ENCODE results near the gene VAV3.

Gene VAV3

DNA sequence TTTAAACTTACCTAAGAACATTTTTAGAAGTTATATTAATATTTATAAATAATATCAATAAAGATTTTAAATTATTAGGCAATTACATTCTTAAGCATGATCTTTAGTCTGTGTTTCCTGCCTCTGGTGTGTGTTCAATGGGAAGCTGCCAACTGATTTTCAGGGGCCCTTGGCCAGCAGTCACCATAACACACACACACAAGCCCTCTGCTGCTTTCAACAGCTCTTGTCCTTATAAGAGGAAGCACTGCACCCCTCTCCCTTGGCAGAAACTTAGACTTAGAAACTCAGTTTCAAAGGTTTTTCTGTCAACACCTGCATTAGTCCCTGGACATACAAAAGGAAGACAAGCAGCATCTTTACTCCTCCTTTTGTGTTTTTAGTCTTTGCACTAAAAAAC is 81.4 kb downstream of the VAV3 start:
- no peak overlapping the region for H2AFZ ChIP-seq (ENCODE audit: low read depth, low read length)
- no peak overlapping the region for H4K8ac ChIP-seq (ENCODE audit: low read length)
- no peak overlapping the region for H3K27ac ChIP-seq (ENCODE audit: low read length, poor library complexity, severe bottlenecking)
- H3K27me3 ChIP-seq (ENCODE audit: control insufficient read depth in 1 of 2, insufficient read depth in 1 of 2, low read length in 2 of 2): no peaks in the 10 kb centered on the region
- no peak for DNase-seq
- H3K4ac ChIP-seq (ENCODE audit: low read depth in 1 of 2, low read length in 2 of 2): no peak overlapping the region
- no peak overlapping the region for H3K18ac ChIP-seq (ENCODE audit: low read depth in 1 of 2, low read length in 2 of 2)
- H3K4me2 ChIP-seq (ENCODE audit: low read length, poor library complexity, severe bottlenecking): no peak overlapping the region
- H2BK120ac ChIP-seq (ENCODE audit: low read depth, low read length): no peak overlapping the region
- no peaks in the 10 kb centered on the region for H3K9me3 ChIP-seq (ENCODE audit: control insufficient read depth, low read length)
- H3K79me1 ChIP-seq (replicated peaks; ENCODE audit: low read length, poor library complexity, severe bottlenecking): no peaks in the 10 kb centered on the region
- H3K4me3 ChIP-seq (ENCODE audit: insufficient read depth in 1 of 2, low read depth in 1 of 2, low read length in 2 of 2): no peak overlapping the region
- no peak overlapping the region for H2AK5ac ChIP-seq (ENCODE audit: low read length, severe bottlenecking)
- H3K9ac ChIP-seq (ENCODE audit: low read length): no peak overlapping the region
- H3K23ac ChIP-seq (ENCODE audit: low read length in 2 of 2): no peak overlapping the region
- no peaks in the 10 kb centered on the region for H3K4me1 ChIP-seq (ENCODE audit: control insufficient read depth, insufficient read depth, low read depth, low read length)
- no peak overlapping the region for H3K14ac ChIP-seq (ENCODE audit: low read length in 2 of 2)
- no peak overlapping the region for H2BK12ac ChIP-seq (ENCODE audit: low read length in 2 of 2)
- no peak overlapping the region for H2BK15ac ChIP-seq (ENCODE audit: low read depth, poor library complexity, severe bottlenecking)
- no peak overlapping the region for H4K91ac ChIP-seq (ENCODE audit: low read length)
- no peak overlapping the region for H2BK5ac ChIP-seq (ENCODE audit: low read depth, low read length, poor library complexity, severe bottlenecking)
- no peaks in the 10 kb centered on the region for H3K36me3 ChIP-seq (ENCODE audit: control insufficient read depth in 1 of 2, insufficient read depth in 2 of 2, low read depth in 1 of 2, low read length in 2 of 2)

DNA sequence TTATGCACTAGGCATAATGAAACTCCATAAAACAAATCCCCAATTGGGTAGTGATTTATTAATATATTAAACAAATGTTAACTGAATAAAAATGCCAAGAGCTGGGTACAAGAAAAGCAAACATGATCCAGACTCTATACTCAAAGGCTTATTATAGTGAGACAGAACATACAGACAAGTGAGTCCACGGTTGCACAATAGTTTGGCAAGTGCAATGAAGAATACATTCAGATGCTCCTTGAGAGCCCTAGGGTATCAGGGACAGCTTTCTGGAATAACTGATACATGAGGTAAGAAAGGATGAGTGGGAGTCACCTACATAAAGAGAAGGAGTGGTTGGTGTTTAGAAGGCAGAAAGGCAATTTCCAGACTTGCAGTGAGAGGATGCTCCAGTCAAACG is 85.1 kb downstream of the VAV3 start:
- H2BK12ac ChIP-seq (ENCODE audit: low read length in 2 of 2): no peak overlapping the region
- H2BK120ac ChIP-seq (ENCODE audit: low read depth, low read length): no peak overlapping the region
- no peak overlapping the region for H3K18ac ChIP-seq (ENCODE audit: low read depth in 1 of 2, low read length in 2 of 2)
- no peak overlapping the region for H2BK5ac ChIP-seq (ENCODE audit: low read depth, low read length, poor library complexity, severe bottlenecking)
- no peak overlapping the region for H3K14ac ChIP-seq (ENCODE audit: low read length in 2 of 2)
- H3K9ac ChIP-seq (ENCODE audit: low read length): no peak overlapping the region
- 94% methylated on average over 2 of the region's 2 CpGs for WGBS
- H3K36me3 ChIP-seq (ENCODE audit: control insufficient read depth in 1 of 2, insufficient read depth in 2 of 2, low read depth in 1 of 2, low read length in 2 of 2): no peaks in the 10 kb centered on the region
- H3K9me3 ChIP-seq (ENCODE audit: control insufficient read depth, low read length): no peaks in the 10 kb centered on the region
- DNase-seq: no peak
- no peak overlapping the region for H4K8ac ChIP-seq (ENCODE audit: low read length)
- no peaks in the 10 kb centered on the region for H3K27me3 ChIP-seq (ENCODE audit: control insufficient read depth in 1 of 2, insufficient read depth in 1 of 2, low read length in 2 of 2)
- H3K4me1 ChIP-seq (ENCODE audit: control insufficient read depth, insufficient read depth, low read depth, low read length): no peaks in the 10 kb centered on the region
- no peaks in the 10 kb centered on the region for H3K79me1 ChIP-seq (replicated peaks; ENCODE audit: low read length, poor library complexity, severe bottlenecking)
- H3K4ac ChIP-seq (ENCODE audit: low read depth in 1 of 2, low read length in 2 of 2): no peak overlapping the region
- no peak overlapping the region for H2AK5ac ChIP-seq (ENCODE audit: low read length, severe bottlenecking)
- H2BK15ac ChIP-seq (ENCODE audit: low read depth, poor library complexity, severe bottlenecking): no peak overlapping the region
- H4K91ac ChIP-seq (ENCODE audit: low read length): no peak overlapping the region
- no peak overlapping the region for H3K23ac ChIP-seq (ENCODE audit: low read length in 2 of 2)
- no peak overlapping the region for H3K4me2 ChIP-seq (ENCODE audit: low read length, poor library complexity, severe bottlenecking)
- H3K27ac ChIP-seq (ENCODE audit: low read length, poor library complexity, severe bottlenecking): no peak overlapping the region
- no peak overlapping the region for H2AFZ ChIP-seq (ENCODE audit: low read depth, low read length)
- H3K4me3 ChIP-seq (ENCODE audit: insufficient read depth in 1 of 2, low read depth in 1 of 2, low read length in 2 of 2): no peak overlapping the region

DNA sequence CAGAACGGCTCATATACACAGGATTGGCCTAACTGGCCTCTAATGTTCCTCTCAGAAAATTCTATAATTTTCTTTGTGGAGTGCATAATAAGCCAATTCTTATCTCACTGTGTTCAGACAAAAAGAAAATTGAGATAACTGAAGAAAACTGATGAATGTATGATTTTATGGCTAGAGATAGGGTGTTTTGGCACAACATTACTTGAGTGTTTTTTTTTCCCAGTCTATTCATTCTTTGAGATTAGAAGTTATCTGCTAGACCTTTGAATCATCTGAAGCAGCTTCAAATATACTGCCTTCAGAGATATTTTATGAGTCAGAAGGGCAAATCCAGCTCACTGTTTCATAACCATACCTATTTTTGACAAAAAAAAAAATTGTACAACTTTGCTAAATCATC is 85.6 kb downstream of the VAV3 start:
- Histone ChIP-seq H3K27me3 (ENCODE audit: control insufficient read depth in 1 of 2, insufficient read depth in 1 of 2, low read length in 2 of 2) (no peaks in the 10 kb centered on the region), H3K27ac (ENCODE audit: low read length, poor library complexity, severe bottlenecking) (no peak overlapping the region), H2BK15ac (ENCODE audit: low read depth, poor library complexity, severe bottlenecking) (no peak overlapping the region), H3K4ac (ENCODE audit: low read depth in 1 of 2, low read length in 2 of 2) (no peak overlapping the region), H3K36me3 (ENCODE audit: control insufficient read depth in 1 of 2, insufficient read depth in 2 of 2, low read depth in 1 of 2, low read length in 2 of 2) (no peaks in the 10 kb centered on the region), H3K23ac (ENCODE audit: low read length in 2 of 2) (no peak overlapping the region), H4K8ac (ENCODE audit: low read length) (no peak overlapping the region), H2AK5ac (ENCODE audit: low read length, severe bottlenecking) (no peak overlapping the region), H3K18ac (ENCODE audit: low read depth in 1 of 2, low read length in 2 of 2) (no peak overlapping the region), H2BK5ac (ENCODE audit: low read depth, low read length, poor library complexity, severe bottlenecking) (no peak overlapping the region), H3K4me1 (ENCODE audit: control insufficient read depth, insufficient read depth, low read depth, low read length) (no peaks in the 10 kb centered on the region), H3K9me3 (ENCODE audit: control insufficient read depth, low read length) (no peaks in the 10 kb centered on the region), H2AFZ (ENCODE audit: low read depth, low read length) (no peak overlapping the region), H3K4me3 (ENCODE audit: insufficient read depth in 1 of 2, low read depth in 1 of 2, low read length in 2 of 2) (no peak overlapping the region), H3K14ac (ENCODE audit: low read length in 2 of 2) (no peak overlapping the region), H3K4me2 (ENCODE audit: low read length, poor library complexity, severe bottlenecking) (no peak overlapping the region), H3K9ac (ENCODE audit: low read length) (no peak overlapping the region), H2BK12ac (ENCODE audit: low read length in 2 of 2) (no peak overlapping the region), H3K79me1 (replicated peaks; ENCODE audit: low read length, poor library complexity, severe bottlenecking) (no peaks in the 10 kb centered on the region), H2BK120ac (ENCODE audit: low read depth, low read length) (no peak overlapping the region), H4K91ac (ENCODE audit: low read length) (no peak overlapping the region)
- no CpG with 5 or more reads among the region's 1 CpG for WGBS
- no peak for DNase-seq

DNA sequence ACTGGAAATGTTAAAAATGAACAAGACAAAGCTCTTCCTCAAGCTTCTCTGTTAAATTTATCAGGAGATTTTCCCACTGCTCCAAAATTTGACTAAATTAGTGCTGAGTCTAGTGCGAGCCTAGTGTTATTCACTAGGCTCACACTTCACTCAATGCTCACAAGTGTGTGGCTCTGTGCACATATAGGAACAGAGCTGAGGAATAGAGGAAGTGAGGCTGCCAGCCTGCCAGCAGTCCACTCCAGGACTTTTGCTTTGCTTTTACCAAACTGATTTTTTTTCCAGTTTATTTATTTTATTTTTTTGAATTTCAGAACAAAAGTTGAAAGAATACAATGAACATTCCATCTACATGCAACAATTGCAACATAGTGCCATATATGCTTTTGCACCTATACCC is 87.2 kb downstream of the VAV3 start:
- H3K14ac ChIP-seq (ENCODE audit: low read length in 2 of 2): no peak overlapping the region
- no peak overlapping the region for H4K91ac ChIP-seq (ENCODE audit: low read length)
- DNase-seq: peak; percentile 13
- no peak overlapping the region for H3K18ac ChIP-seq (ENCODE audit: low read depth in 1 of 2, low read length in 2 of 2)
- no peak overlapping the region for H3K9ac ChIP-seq (ENCODE audit: low read length)
- H3K4me2 ChIP-seq (ENCODE audit: low read length, poor library complexity, severe bottlenecking): no peak overlapping the region
- no peak overlapping the region for H2BK120ac ChIP-seq (ENCODE audit: low read depth, low read length)
- no peak overlapping the region for H2BK15ac ChIP-seq (ENCODE audit: low read depth, poor library complexity, severe bottlenecking)
- no peak overlapping the region for H2AFZ ChIP-seq (ENCODE audit: low read depth, low read length)
- H3K79me1 ChIP-seq (replicated peaks; ENCODE audit: low read length, poor library complexity, severe bottlenecking): no peaks in the 10 kb centered on the region
- no peak overlapping the region for H2BK5ac ChIP-seq (ENCODE audit: low read depth, low read length, poor library complexity, severe bottlenecking)
- WGBS: no CpG with 5 or more reads among the region's 1 CpG
- H3K4ac ChIP-seq (ENCODE audit: low read depth in 1 of 2, low read length in 2 of 2): no peak overlapping the region
- no peak overlapping the region for H2AK5ac ChIP-seq (ENCODE audit: low read length, severe bottlenecking)
- H3K27me3 ChIP-seq (ENCODE audit: control insufficient read depth in 1 of 2, insufficient read depth in 1 of 2, low read length in 2 of 2): no peaks in the 10 kb centered on the region
- H3K23ac ChIP-seq (ENCODE audit: low read length in 2 of 2): no peak overlapping the region
- H4K8ac ChIP-seq (ENCODE audit: low read length): no peak overlapping the region
- H3K36me3 ChIP-seq (ENCODE audit: control insufficient read depth in 1 of 2, insufficient read depth in 2 of 2, low read depth in 1 of 2, low read length in 2 of 2): no peaks in the 10 kb centered on the region
- H3K4me3 ChIP-seq (ENCODE audit: insufficient read depth in 1 of 2, low read depth in 1 of 2, low read length in 2 of 2): no peak overlapping the region
- peak overlapping the region in 1 of 2 experiments; percentile 42 for H2BK12ac ChIP-seq (ENCODE audit: low read length in 2 of 2)
- H3K27ac ChIP-seq (ENCODE audit: low read length, poor library complexity, severe bottlenecking): no peak overlapping the region
- H3K9me3 ChIP-seq (ENCODE audit: control insufficient read depth, low read length): no peaks in the 10 kb centered on the region
- no peaks in the 10 kb centered on the region for H3K4me1 ChIP-seq (ENCODE audit: control insufficient read depth, insufficient read depth, low read depth, low read length)

Data from mesenchymal stem cell (in vitro differentiated cells and primary cell).